Measurements from ENCODE around the gene LYZL4. TPM values are rescaled to one million over a fixed set of nuclear protein-coding genes. Genes with fewer than 3 reads are reported as not detected.

Gene LYZL4
- total RNA-seq, 3 donors from 2014 or later: not detected

- no peaks in the 10 kb centered on the region for H3K36me3 ChIP-seq
- TF ChIP-seq POLR2A (IDR thresholded peaks at IDR 0.05) (no peak), CTCF (IDR thresholded peaks at IDR 0.05) (no peak), POLR2AphosphoS5 (IDR thresholded peaks at IDR 0.05) (no peak)
- intact Hi-C loops (cut with DNase I; ENCODE audit: low total_unique reads): no loop called here
- DNase-seq (ENCODE audit: low spot score in 2 of 2): no peak
- no peak overlapping the region for H3K27ac ChIP-seq
- H3K9me3 ChIP-seq: peaks cover 7 to 14% of the 10 kb centered on the region in 2 donors
- H3K4me1 ChIP-seq: no peaks in the 10 kb centered on the region
- H3K27me3 ChIP-seq: peaks cover 0 to 3% of the 10 kb centered on the region in 2 donors
- H3K4me3 ChIP-seq: no peak overlapping the region
These were observed 18.4 kb upstream of the LYZL4 start for GRCh38 chr3:42428830-42429229.

GRCh38 chr3:42425736-42426407 is 15.5 kb upstream of the LYZL4 start:
- Histone ChIP-seq H3K36me3 (no peaks in the 10 kb centered on the region), H3K4me1 (no peaks in the 10 kb centered on the region), H3K9me3 (no peaks in the 10 kb centered on the region), H3K27ac (no peak overlapping the region), H3K27me3 (peaks cover 0 to 3% of the 10 kb centered on the region in 2 donors), H3K4me3 (no peak overlapping the region)
- no peak for TF ChIP-seq CTCF (IDR thresholded peaks at IDR 0.05)
- no peak for TF ChIP-seq POLR2A (IDR thresholded peaks at IDR 0.05)
- TF ChIP-seq POLR2AphosphoS5 (IDR thresholded peaks at IDR 0.05): no peak
- no peak for DNase-seq (ENCODE audit: low spot score in 2 of 2)
- intact Hi-C loops (cut with DNase I; ENCODE audit: low total_unique reads): no loop called here

- Histone ChIP-seq H3K4me3 (no peak overlapping the region), H3K27me3 (peaks cover 0 to 3% of the 10 kb centered on the region in 2 donors), H3K9me3 (no peaks in the 10 kb centered on the region), H3K36me3 (no peaks in the 10 kb centered on the region), H3K4me1 (no peaks in the 10 kb centered on the region), H3K27ac (no peak overlapping the region)
- intact Hi-C loops (cut with DNase I; ENCODE audit: low total_unique reads): no loop called here
- TF ChIP-seq POLR2A (IDR thresholded peaks at IDR 0.05): no peak
- TF ChIP-seq CTCF (IDR thresholded peaks at IDR 0.05): no peak
- no peak for TF ChIP-seq POLR2AphosphoS5 (IDR thresholded peaks at IDR 0.05)
- no peak for DNase-seq (ENCODE audit: low spot score in 2 of 2)
These were observed 14.5 kb upstream of the LYZL4 start for GRCh38 chr3:42424911-42425310.

- TF ChIP-seq POLR2AphosphoS5 (IDR thresholded peaks at IDR 0.05): no peak
- no peak for TF ChIP-seq CTCF (IDR thresholded peaks at IDR 0.05)
- TF ChIP-seq POLR2A (IDR thresholded peaks at IDR 0.05): no peak
- intact Hi-C loops (cut with DNase I; ENCODE audit: low total_unique reads): no loop called here
- no peaks in the 10 kb centered on the region for H3K36me3 ChIP-seq
- no peak overlapping the region for H3K4me3 ChIP-seq
- H3K4me1 ChIP-seq: no peaks in the 10 kb centered on the region
- no peak for DNase-seq (ENCODE audit: low spot score in 2 of 2)
- H3K9me3 ChIP-seq: no peaks in the 10 kb centered on the region
- no peaks in the 10 kb centered on the region for H3K27me3 ChIP-seq
- no peak overlapping the region for H3K27ac ChIP-seq
These were observed 11.7 kb upstream of the LYZL4 start for GRCh38 chr3:42421818-42422796.

- H3K36me3 ChIP-seq: no peaks in the 10 kb centered on the region
- H3K4me1 ChIP-seq: no peaks in the 10 kb centered on the region
- H3K27me3 ChIP-seq: no peaks in the 10 kb centered on the region
- DNase-seq (ENCODE audit: low spot score in 2 of 2): no peak
- H3K9me3 ChIP-seq: no peaks in the 10 kb centered on the region
- H3K4me3 ChIP-seq: no peak overlapping the region
- TF ChIP-seq POLR2A (IDR thresholded peaks at IDR 0.05) (no peak), CTCF (IDR thresholded peaks at IDR 0.05) (no peak), POLR2AphosphoS5 (IDR thresholded peaks at IDR 0.05) (no peak)
- no peak overlapping the region for H3K27ac ChIP-seq
- intact Hi-C loops (cut with DNase I; ENCODE audit: low total_unique reads): no loop called here
These were observed 9.2 kb upstream of the LYZL4 start for GRCh38 chr3:42419563-42419962.

Data from breast epithelium (tissue), 4 donors.